ENCODE data around the gene PRR14L.
"Not testable (repeated sequence)": the region's sequence is repeated elsewhere in the genome, so short reads cannot be mapped to it uniquely, and the experiment has no call there.

Gene PRR14L

GRCh38 chr22:31740314-31740713 lies 9.6 kb downstream of the PRR14L start:
- not testable (repeated sequence) for DNase-seq (ENCODE audit: low read depth)

- no peak for DNase-seq (ENCODE audit: low read depth)
Observed at GRCh38 chr22:31739795-31740201, 10.1 kb downstream of the PRR14L start.

DNA sequence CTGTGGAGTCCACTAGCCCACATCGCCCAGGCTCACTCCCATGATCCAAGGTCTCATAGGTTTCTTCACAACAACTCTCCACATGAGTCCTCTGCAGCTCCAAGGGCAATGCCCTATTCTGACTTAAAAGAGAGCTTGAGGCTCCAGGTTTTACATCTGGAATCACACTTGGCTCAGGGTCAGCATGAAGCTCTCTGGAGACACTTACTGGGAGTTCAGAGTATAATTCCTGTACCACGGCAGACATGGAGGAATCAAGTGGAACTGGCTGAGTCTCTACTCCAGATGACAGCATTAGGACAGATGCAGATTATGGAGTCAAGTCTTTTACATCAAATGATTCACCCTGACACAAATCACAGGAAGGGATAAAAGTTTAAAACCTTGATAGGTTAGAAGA lies 11.4 kb downstream of the PRR14L start:
- no peak for DNase-seq (ENCODE audit: low read depth)

GRCh38 chr22:31737932-31738331 lies 12.0 kb downstream of the PRR14L start:
- no peak for DNase-seq (ENCODE audit: low read depth)

GRCh38 chr22:31736458-31736857 lies 13.5 kb downstream of the PRR14L start:
- no peak for DNase-seq (ENCODE audit: low read depth)

DNA sequence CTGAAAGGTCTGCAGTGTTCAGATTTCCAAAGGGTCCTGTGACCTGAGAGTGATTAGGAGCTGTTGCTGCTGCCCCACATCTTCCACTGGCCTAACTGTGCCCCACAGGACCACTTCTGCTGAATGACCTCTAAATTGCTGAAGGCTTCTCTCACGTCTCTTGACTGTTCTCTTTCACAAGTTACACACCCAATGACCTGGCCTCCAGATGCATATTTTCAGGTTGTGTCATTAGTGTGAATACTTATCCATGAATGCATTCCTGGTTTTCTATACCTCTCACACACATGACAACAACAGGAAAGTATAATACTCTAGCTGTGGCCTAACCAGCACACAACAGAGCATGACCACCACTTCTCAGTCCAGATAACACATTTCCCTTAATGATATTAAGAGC lies 15.4 kb downstream of the PRR14L start:
- DNase-seq (ENCODE audit: low read depth), result no peak

DNA sequence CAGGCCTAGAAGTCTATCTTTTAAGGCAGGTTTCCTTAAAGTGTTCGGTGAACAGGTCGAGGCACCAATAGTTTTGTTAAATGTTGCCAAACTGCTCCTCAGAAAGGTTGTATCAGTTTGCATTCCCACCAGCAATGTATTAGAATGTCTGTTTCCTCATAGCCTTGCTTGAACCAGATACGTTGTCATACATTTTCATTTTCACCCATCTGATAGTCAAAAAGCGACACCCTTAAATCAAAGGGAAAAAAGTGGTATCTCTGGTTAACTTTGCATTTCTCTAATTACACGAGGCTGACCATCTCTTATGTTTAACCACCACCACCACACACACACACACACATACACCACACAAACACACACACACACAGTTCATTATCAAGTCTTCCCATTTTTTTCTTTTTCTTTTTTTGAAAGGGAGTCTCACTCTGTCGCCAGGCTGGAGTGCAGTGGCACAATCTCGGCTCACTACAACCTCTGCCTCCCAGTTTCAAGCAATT lies 16.3 kb downstream of the PRR14L start:
- no peak for DNase-seq (ENCODE audit: low read depth)

- DNase-seq (ENCODE audit: low read depth), result no peak
Observed at GRCh38 chr22:31732089-31732829, 17.7 kb downstream of the PRR14L start.

GRCh38 chr22:31730344-31730711 lies 19.6 kb downstream of the PRR14L start:
- DNase-seq (ENCODE audit: low read depth), result no peak

- no peak for DNase-seq (ENCODE audit: low read depth)
Observed at GRCh38 chr22:31728857-31729256, 21.1 kb downstream of the PRR14L start.

GRCh38 chr22:31726692-31727091 lies 23.2 kb downstream of the PRR14L start:
- no peak for DNase-seq (ENCODE audit: low read depth)

DNA sequence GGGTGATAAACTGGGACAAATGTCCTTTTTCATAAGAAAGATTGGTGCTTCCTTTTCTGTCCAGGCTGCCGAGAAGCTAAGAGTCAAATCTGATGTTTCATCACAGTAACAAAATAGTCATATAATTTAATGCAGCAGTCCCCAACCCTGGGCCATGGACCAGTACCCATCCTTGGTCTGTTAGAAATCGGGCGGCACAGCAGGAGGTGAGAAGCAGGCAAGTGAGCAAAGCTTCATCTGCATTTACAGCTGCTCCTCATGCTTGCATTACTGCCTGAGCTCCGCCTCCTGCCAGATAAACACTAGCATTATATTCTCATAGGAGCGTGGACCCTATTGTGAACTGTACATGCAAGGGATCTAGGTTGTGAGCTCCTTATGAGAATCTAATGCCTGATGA lies 26.2 kb downstream of the PRR14L start:
- no peak for DNase-seq (ENCODE audit: low read depth)

DNA sequence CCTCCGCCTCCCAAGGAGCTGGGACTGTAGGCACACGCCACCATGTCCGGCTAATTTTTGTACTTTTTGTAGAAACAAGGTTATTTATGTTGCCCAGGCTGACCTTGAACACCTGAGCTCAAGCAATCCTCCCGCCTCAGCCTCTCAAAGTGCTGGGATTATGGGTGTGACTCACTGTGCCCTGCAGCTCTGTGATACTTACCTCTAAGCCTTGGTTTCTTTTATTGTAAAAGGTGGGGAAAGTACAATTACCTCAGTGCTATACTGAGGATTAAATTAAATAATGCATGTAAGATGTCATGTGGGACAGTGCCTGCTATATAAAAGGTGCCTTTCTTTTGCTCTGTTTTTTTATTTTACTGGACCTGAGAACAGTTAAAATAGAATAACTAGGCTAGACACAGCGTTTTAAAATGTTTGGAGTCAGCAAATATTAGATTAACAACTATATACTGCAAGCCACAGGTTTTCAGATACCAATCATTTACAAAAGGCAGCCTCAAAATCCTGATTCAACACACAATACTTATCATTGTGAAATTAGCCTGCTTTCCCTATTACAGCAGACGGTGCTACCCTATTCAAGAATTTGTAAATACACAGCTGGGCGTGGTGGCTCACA lies 30.0 kb downstream of the PRR14L start:
- no peak for DNase-seq (ENCODE audit: low read depth)

DNA sequence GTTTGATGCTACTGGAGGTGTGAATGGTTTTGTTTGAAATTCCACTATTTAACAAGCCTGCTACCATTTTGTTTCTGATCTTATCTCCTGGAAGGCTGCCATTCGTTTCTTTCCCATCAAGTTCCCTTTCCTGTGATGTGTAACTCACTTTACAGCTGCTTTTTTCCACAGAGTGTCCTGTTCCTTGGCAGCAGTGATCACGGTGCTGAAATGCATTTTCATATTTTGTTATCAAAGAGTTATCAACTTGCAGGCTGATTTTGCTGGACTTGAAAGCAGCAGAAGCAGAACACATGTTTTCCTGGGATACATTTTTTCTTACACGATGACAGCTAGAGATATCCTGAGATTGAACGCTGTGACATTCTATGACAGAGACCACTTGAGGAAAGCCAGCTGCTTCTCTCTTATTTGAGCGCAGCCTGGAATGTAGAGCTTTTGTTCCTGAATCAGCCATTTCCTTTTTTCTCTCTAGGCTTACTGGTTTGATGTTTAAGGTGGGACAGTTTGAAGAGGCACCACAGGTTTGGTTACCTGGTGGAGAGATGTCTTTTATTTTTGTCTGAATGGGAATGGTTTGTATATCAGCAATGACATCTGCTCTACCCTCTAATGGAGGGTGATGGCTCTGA lies 34.7 kb downstream of the PRR14L start:
- DNase-seq (ENCODE audit: low read depth), result no peak

GRCh38 chr22:31711226-31711625 lies 38.7 kb downstream of the PRR14L start:
- not testable (repeated sequence) for DNase-seq (ENCODE audit: low read depth)

DNA sequence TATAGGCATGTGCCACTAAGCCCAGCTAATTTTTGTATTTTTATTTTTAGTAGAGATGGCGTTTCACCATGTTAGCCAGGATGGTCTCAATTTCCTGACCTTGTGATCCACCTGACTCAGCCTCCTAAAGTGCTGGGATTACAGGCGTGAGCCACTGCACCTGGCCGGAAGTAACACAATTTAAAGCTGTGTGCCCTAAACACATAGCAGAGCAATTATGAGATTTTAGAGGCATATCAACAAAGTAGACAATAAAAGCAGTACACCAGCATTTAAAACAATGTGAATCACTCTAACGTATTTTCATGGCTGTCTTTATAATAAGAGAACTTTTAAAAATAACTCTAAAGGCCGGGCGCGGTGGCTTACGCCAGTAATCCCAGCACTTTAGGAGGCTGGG lies 42.4 kb downstream of the PRR14L start:
- no peak for DNase-seq (ENCODE audit: low read depth)

GRCh38 chr22:31695423-31695822 lies 54.5 kb downstream of the PRR14L start:
- DNase-seq (ENCODE audit: low read depth), result no peak

DNA sequence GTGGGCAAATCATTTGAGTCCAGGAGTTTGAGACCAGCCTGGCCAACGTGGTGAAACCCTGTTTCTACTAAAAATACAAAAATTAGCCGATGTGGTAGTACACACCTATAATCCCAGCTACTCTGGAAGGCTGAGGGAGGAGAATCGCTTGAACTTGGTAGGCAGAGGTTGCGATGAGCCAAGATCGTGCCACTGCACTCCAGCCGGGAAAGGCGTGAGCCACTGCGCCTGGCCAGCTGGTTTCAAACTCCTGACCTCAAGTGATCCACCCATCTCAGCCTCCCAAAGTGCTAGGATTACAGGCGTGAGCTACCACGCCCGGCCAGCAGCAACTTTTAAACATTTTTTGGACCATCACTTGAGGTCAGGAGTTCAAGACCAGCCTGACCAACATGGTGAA lies 55.9 kb downstream of the PRR14L start:
- not testable (repeated sequence) for DNase-seq (ENCODE audit: low read depth)

DNA sequence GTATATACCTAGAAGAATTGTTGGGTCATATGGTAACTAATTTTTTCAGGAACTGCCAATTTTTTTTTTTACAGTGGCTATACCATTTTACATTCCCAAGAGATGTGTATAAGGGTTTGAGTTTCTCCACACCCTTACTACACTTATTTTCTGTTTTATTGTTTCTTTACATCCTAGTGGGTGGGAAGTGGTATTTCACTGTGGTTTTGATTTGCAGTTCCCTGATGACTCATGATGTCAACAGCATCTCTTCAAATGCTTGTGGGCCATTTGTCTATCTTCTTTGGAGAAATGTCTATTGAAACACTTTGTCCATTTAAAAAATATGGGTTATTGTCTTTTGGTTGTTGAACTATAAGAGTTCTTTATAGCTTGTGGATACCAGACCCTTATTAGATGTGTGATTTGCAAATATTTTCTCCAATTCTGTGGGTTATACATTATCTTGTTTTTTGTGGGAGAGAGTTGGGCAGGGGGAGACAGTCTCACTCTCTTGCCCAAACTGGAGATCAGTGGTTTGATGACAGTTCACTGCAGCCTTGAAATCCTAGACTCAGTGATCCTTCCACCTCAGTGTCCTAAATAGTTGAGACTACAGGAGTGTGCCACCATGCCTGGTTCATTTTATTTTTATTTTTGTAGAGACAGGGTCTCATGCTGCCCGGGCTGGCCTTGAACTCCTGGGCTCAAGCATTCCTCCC lies 57.6 kb downstream of the PRR14L start:
- no peak for DNase-seq (ENCODE audit: low read depth)

DNA sequence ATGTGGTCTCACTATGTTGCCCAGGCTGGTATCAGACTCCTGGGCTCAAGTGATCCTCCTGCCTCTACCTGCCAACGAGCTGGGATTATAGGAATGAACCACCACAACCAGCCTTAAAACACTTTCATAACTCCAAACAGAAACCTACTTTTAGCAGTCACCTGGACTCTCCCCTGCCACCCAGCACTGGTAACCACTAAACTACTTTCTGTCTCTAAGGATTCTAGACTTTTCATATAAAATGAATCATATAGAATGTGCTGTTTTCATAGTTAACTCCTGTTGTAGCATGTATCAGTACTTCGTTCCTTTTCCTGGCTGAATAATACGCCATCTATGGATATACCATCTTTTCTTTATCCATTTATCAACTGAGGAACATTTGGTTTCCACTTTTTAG lies 58.5 kb downstream of the PRR14L start:
- DNase-seq (ENCODE audit: low read depth), result no peak

DNA sequence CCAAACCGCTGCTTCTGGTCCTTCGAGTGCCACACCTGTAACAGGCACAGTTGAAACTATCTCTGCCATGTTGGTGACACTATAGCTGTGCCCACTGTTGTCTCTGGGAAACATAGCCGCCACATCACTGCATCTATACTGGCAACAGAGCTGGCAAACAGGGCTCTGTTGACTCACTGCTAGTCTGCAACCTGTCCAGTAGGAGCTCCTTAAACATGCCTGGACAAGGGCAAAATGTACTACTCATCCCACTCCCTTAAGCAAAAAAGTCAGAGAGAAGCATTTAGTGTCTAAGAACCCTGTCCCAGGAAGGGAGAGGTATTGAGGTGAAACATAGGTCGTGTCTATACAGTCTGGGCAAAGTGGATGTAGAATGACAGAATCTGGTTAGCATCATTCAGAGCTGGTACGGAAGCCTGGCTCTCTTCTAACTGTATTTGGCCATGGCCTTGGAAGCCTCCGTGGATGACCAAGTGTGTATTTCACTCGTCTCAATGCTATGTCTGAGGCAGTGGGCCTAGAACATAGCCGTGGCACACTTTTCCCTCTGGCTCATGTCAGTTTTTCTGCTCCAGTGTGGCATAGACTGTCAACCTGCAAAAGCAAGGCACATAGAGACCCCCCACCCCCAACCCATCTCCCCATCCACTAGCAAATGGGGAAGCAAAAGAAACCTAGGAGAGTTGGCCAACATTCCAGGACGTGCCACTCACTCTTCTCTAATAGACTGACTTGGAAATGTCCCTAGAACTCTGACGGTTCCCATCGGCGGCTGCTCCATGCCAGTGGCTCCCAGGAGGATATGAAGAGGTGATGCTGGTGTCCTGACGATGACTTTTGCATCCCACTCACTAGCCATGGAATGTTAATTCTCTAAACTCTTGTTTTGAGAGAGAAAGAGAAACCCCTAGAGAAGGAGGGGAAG lies 66.5 kb downstream of the PRR14L start:
- DNase-seq (ENCODE audit: low read depth), result no peak

DNA sequence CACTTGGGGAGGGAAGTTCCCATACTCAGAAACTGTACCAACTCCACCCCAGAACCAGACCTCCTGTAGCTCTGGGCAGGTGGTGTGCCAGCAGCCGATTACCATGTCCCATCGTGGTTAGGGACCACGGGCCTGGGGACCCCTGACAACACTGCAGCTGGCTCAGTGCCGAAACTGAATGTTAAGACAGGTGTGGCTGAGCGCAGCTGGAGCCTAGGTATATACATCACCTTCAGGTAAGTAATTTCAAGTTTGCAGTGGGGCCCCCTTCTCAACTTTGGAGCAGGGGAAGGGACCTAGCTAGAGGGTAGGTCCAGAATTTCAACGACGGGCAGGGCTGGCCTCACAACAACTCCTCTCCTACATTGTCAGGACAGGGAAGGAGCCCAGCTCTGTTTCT lies 67.2 kb downstream of the PRR14L start:
- no peak for DNase-seq (ENCODE audit: low read depth)

Data from stimulated activated CD8-positive, alpha-beta memory T cell treated with anti-CD3 and anti-CD28 coated beads, Interleukin-12 subunit alpha, Interleukin-12 subunit beta, amount 100 ng/mL, for 4 hours (primary cell).